ENCODE data around the gene PRICKLE2.

PRICKLE2 gene, protein sequence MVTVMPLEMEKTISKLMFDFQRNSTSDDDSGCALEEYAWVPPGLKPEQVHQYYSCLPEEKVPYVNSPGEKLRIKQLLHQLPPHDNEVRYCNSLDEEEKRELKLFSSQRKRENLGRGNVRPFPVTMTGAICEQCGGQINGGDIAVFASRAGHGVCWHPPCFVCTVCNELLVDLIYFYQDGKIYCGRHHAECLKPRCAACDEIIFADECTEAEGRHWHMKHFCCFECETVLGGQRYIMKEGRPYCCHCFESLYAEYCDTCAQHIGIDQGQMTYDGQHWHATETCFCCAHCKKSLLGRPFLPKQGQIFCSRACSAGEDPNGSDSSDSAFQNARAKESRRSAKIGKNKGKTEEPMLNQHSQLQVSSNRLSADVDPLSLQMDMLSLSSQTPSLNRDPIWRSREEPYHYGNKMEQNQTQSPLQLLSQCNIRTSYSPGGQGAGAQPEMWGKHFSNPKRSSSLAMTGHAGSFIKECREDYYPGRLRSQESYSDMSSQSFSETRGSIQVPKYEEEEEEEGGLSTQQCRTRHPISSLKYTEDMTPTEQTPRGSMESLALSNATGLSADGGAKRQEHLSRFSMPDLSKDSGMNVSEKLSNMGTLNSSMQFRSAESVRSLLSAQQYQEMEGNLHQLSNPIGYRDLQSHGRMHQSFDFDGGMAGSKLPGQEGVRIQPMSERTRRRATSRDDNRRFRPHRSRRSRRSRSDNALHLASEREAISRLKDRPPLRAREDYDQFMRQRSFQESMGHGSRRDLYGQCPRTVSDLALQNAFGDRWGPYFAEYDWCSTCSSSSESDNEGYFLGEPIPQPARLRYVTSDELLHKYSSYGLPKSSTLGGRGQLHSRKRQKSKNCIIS

DNA sequence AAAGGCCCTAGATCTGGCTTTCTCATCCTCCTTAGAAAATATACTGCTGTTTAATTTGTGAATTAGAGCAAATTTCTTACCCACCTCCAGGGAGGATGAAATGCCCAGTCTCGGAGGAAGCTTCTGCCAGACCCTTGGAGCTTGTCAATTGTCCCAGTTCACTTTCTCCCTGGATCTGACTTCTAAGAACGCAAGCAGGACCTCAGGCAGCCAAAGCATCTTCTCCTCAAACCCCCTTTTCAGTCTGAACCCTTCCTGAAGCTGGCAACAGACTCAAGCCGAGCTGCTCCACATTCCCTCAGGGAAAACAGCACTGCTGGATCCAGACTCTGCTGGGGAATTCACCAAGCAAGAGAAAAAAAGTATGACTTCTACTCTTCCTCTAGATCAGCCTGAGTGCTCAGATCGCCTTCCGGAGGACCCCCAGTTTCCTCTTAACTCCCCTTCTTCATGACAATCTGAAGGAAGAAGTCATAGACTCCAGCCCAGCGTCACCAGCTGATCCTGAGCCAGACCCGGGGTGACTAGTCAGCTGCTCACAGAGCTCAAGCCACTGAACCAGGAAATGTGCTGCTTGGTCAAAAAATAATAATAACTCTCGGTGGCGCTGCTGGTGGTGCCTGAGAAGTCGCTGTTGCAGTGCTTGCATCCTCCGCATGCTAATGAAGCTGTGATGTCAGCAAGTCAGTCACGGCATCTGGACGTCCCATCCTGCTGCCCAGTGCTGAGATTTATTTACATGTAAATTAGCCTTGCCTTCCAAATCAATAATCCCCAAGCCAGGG, at the start of gene PRICKLE2:
PRICKLE2 (minus strand) TSS at position 641 of the 785 bp plus-strand sequence. CDS start 26,539 bp downstream, outside the sequence.
- H3K4me1 ChIP-seq (ENCODE audit: low read length): peaks cover 17% of the 10 kb centered on the region
- peak within 1 kb of the TSS; percentile 67 for H2AFZ ChIP-seq (ENCODE audit: low read length)
- peak within 1 kb of the TSS; percentile 66 for H3K4me3 ChIP-seq (ENCODE audit: low read length)

DNA sequence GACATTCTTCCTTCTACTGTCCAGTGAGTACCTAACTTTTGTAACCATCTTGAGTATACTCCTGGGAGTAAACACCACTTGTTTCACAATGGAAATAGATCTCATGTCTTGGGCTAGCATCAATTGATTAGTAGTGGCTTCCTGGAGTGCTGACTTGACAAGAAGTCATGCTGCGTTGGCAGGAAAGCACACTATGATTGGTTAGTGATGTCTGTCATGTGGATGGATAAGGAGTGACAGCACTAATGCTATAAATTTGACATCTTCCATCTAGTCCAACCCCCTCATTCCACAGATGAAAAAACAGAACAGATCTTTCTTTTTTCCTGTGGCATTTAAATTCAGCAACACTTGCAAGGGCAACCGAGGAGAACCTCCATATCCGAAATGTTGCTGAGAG, 47.6 kb upstream of the PRICKLE2 start:
- H3K27me3 ChIP-seq (replicated peaks; ENCODE audit: insufficient read depth, low read length): no peaks in the 10 kb centered on the region
- no peak overlapping the region for H3K4me3 ChIP-seq (ENCODE audit: low read length)
- no peaks in the 10 kb centered on the region for H3K36me3 ChIP-seq (replicated peaks; ENCODE audit: insufficient read depth, low read length)
- H3F3A ChIP-seq (ENCODE audit: insufficient read depth, low read length): no peaks in the 10 kb centered on the region
- no peaks in the 10 kb centered on the region for H4K20me1 ChIP-seq (ENCODE audit: insufficient read depth, low read length)
- H3K4me2 ChIP-seq (ENCODE audit: low read depth, low read length): no peak overlapping the region
- H3K9me3 ChIP-seq (replicated peaks; ENCODE audit: insufficient read depth, low read length): no peaks in the 10 kb centered on the region
- no peak for TF ChIP-seq EZH2phosphoT487 (IDR thresholded peaks at IDR 0.05; ENCODE audit: low read length)
- no peak for TF ChIP-seq EZH2 (optimal IDR thresholded peaks at IDR 0.05; ENCODE audit: low read depth, low read length)
- TF ChIP-seq, protein P1, sequence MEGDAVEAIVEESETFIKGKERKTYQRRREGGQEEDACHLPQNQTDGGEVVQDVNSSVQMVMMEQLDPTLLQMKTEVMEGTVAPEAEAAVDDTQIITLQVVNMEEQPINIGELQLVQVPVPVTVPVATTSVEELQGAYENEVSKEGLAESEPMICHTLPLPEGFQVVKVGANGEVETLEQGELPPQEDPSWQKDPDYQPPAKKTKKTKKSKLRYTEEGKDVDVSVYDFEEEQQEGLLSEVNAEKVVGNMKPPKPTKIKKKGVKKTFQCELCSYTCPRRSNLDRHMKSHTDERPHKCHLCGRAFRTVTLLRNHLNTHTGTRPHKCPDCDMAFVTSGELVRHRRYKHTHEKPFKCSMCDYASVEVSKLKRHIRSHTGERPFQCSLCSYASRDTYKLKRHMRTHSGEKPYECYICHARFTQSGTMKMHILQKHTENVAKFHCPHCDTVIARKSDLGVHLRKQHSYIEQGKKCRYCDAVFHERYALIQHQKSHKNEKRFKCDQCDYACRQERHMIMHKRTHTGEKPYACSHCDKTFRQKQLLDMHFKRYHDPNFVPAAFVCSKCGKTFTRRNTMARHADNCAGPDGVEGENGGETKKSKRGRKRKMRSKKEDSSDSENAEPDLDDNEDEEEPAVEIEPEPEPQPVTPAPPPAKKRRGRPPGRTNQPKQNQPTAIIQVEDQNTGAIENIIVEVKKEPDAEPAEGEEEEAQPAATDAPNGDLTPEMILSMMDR (IDR thresholded peaks at IDR 0.05; ENCODE audit: low read length): no peak
- no peak overlapping the region for H2AFZ ChIP-seq (ENCODE audit: low read length)
- no peak overlapping the region for H3K27ac ChIP-seq (ENCODE audit: low read length)
- no peak overlapping the region for H3K9ac ChIP-seq (ENCODE audit: low read length)
- H3K79me2 ChIP-seq (ENCODE audit: low read length): no peaks in the 10 kb centered on the region
- no peaks in the 10 kb centered on the region for H3K9me2 ChIP-seq (replicated peaks; ENCODE audit: insufficient read depth, low read length)
- H3K4me1 ChIP-seq (ENCODE audit: low read length): no peaks in the 10 kb centered on the region
- DNase-seq: no peak

More for the DNA sequence above, at the start of gene PRICKLE2:
- no peaks in the 10 kb centered on the region for H3K9me3 ChIP-seq (replicated peaks; ENCODE audit: insufficient read depth, low read length)
- H3K36me3 ChIP-seq (replicated peaks; ENCODE audit: insufficient read depth, low read length): no peaks in the 10 kb centered on the region
- peak within 1 kb of the TSS; percentile 90 for H3K27ac ChIP-seq (ENCODE audit: low read length)
- H3K4me2 ChIP-seq (ENCODE audit: low read depth, low read length): peak within 1 kb of the TSS; percentile 85
- H3K79me2 ChIP-seq (ENCODE audit: low read length): peaks cover 49% of the 10 kb centered on the region
- H3F3A ChIP-seq (ENCODE audit: insufficient read depth, low read length): peaks cover 20% of the 10 kb centered on the region
- peak; percentile 94 for DNase-seq
- no peaks in the 10 kb centered on the region for H3K27me3 ChIP-seq (replicated peaks; ENCODE audit: insufficient read depth, low read length)
- TF ChIP-seq, protein P1 (IDR thresholded peaks at IDR 0.05; ENCODE audit: low read length): peak; percentile 34
- TF ChIP-seq EZH2phosphoT487 (IDR thresholded peaks at IDR 0.05; ENCODE audit: low read length) (no peak), EZH2 (optimal IDR thresholded peaks at IDR 0.05; ENCODE audit: low read depth, low read length) (no peak)
- no peaks in the 10 kb centered on the region for H4K20me1 ChIP-seq (ENCODE audit: insufficient read depth, low read length)
- no peaks in the 10 kb centered on the region for H3K9me2 ChIP-seq (replicated peaks; ENCODE audit: insufficient read depth, low read length)
- H3K9ac ChIP-seq (ENCODE audit: low read length): peak within 1 kb of the TSS; percentile 76

DNA sequence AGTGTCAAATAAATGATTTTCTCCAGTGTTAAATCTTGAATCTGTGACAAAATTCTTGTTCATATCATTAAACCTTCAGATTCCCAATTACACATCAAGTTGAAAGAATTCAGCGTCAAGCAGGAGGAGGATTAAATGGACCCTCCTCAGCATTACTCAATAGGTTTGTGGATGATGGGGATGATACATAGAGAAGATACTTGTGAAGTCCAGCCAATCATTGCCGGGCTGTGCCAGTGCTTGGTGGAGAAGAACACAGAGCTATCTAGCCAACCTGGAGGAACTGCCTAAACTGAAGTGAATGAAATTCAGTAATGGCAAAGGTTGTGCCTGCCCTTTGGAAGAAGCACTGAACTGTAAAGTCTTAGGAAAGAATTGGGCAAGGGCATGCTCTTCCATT, 47.0 kb upstream of the PRICKLE2 start:
- no peak for TF ChIP-seq EZH2 (optimal IDR thresholded peaks at IDR 0.05; ENCODE audit: low read depth, low read length)
- TF ChIP-seq, protein P1 (IDR thresholded peaks at IDR 0.05; ENCODE audit: low read length): no peak
- no peak for TF ChIP-seq EZH2phosphoT487 (IDR thresholded peaks at IDR 0.05; ENCODE audit: low read length)
- no peak overlapping the region for H3K9ac ChIP-seq (ENCODE audit: low read length)
- no peaks in the 10 kb centered on the region for H3K36me3 ChIP-seq (replicated peaks; ENCODE audit: insufficient read depth, low read length)
- no peaks in the 10 kb centered on the region for H3F3A ChIP-seq (ENCODE audit: insufficient read depth, low read length)
- DNase-seq: no peak
- no peaks in the 10 kb centered on the region for H3K27me3 ChIP-seq (replicated peaks; ENCODE audit: insufficient read depth, low read length)
- H4K20me1 ChIP-seq (ENCODE audit: insufficient read depth, low read length): no peaks in the 10 kb centered on the region
- no peaks in the 10 kb centered on the region for H3K9me2 ChIP-seq (replicated peaks; ENCODE audit: insufficient read depth, low read length)
- H3K4me1 ChIP-seq (ENCODE audit: low read length): no peaks in the 10 kb centered on the region
- H3K4me3 ChIP-seq (ENCODE audit: low read length): no peak overlapping the region
- H3K27ac ChIP-seq (ENCODE audit: low read length): no peak overlapping the region
- H3K9me3 ChIP-seq (replicated peaks; ENCODE audit: insufficient read depth, low read length): no peaks in the 10 kb centered on the region
- no peaks in the 10 kb centered on the region for H3K79me2 ChIP-seq (ENCODE audit: low read length)
- H3K4me2 ChIP-seq (ENCODE audit: low read depth, low read length): no peak overlapping the region
- H2AFZ ChIP-seq (ENCODE audit: low read length): no peak overlapping the region

All from MM.1S (cell line).